ENCODE results near the gene GAREM1.

Gene GAREM1

DNA sequence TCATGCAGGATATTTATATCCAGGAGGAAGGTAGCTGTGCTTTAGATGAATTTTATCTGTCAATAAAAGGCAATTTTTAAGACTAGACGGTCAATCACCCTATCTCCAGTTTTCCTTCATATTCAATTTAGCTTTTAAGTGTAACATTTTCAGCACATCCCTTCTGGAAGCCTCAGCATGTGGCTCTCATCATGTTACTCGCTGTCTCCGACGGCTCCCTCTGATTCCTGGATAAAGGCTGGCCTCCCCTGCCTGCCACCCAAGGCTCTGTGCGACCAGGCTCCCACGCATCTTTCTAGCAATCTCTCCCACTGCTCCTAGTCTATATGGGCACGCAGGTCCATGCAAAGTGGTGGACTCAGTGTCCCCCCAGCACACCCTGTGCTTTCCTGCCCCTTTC is 196.4 kb downstream of the GAREM1 start:
- TF ChIP-seq ZFX (IDR thresholded peaks at IDR 0.05) (no peak), CTCF (conservative IDR thresholded peaks at IDR 0.05) (no peak)

GRCh38 chr18:32271672-32272208 is 198.9 kb downstream of the GAREM1 start:
- TF ChIP-seq ZFX (IDR thresholded peaks at IDR 0.05) (no peak), CTCF (conservative IDR thresholded peaks at IDR 0.05) (peak; percentile 79)
- no peak overlapping the region for H3K27ac ChIP-seq

More for the DNA sequence above, 196.4 kb downstream of the GAREM1 start:
- H3K27ac ChIP-seq = no peak overlapping the region

- no peak overlapping the region for H3K27ac ChIP-seq
- no peak for TF ChIP-seq ZFX (IDR thresholded peaks at IDR 0.05)
- no peak for TF ChIP-seq CTCF (conservative IDR thresholded peaks at IDR 0.05)
These were observed 200.3 kb downstream of the GAREM1 start for GRCh38 chr18:32270341-32270740.

DNA sequence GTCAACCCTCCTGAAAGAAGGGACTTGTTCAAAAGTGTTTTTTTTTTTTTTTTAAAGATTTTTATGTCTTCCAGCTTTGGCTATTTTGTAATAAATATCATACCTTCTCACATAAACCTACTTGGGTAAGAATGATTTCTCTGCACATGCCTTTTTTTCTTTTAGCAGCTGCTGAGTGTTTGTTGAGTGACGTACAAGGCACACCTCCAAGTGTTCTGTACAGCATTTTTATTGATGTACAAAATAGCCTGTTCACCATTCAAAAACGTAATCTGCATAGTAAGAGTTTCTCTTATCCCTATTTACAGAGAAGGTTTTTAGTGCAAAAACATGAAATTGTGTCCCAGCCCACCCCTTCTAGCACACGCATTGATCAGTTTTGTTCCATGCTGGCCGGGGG is 203.2 kb downstream of the GAREM1 start:
- H3K27ac ChIP-seq = no peak overlapping the region
- no peak for TF ChIP-seq CTCF (conservative IDR thresholded peaks at IDR 0.05)
- no peak for TF ChIP-seq ZFX (IDR thresholded peaks at IDR 0.05)

DNA sequence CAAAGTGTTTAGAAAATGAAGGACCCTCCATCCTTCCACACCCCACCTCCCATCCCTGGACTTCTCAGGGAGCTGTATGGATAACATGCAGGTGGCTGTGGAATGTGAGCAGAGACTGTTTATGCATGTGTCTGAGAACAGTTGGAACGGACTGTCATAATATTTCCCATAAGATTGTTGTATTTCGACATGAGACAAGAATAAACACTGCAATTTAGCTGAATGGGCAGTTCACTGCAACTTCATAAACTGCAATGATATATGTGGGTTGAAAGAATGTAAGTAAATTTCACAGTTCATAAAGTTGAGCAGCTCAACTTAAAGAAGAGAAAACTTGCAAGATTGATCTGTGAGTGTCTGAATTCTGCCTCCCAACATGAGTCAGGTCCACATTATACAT is 206.3 kb downstream of the GAREM1 start:
- TF ChIP-seq CTCF (conservative IDR thresholded peaks at IDR 0.05) (no peak), ZFX (IDR thresholded peaks at IDR 0.05) (no peak)

DNA sequence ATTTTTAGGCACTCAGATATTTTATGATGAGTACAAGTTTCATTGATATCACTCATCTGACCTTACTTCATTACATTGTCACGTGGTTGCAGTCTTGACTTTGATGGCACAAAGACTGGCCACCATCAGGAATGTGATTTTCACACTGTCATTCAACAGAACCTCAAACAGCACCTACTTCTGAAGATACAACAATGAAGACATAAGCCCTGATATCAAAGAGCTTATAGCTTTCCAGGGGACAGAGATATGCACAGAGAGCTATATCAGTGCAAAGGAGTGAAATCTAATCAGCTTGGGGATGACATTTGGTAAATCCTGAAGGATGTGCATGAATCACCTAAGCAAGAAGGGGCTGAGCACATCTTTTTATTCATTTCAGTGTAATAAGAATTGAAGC is 208.6 kb downstream of the GAREM1 start:
- no peak for TF ChIP-seq CTCF (conservative IDR thresholded peaks at IDR 0.05)
- TF ChIP-seq ZFX (IDR thresholded peaks at IDR 0.05) = no peak
- no peak overlapping the region for H3K27ac ChIP-seq

More for the DNA sequence above, 206.3 kb downstream of the GAREM1 start:
- no peak overlapping the region for H3K27ac ChIP-seq

DNA sequence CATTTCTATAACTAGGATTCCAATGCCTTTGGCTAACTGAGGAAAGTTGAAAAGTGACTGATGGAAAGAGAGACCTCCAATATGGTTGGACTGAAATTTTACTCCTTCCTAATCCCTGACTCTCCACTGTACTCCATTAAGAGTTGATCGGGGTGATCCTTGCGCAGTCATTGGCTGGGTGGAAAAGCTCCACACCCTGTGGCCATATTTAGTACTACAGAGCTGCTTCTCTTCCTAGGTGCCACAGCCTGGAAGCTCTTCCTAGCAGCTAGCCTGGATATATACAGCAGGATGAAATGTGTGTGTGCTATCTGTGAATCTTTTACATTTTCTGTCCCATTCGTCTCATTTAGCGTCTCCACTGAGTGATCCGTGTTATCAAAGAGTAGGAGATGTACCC is 209.7 kb downstream of the GAREM1 start:
- H3K27ac ChIP-seq = no peak overlapping the region
- TF ChIP-seq CTCF (conservative IDR thresholded peaks at IDR 0.05) (no peak; the same call in 1 of the 2 replicates), ZFX (IDR thresholded peaks at IDR 0.05) (no peak)
